ENCODE data around the gene SMYD2.

Gene SMYD2

GRCh38 chr1:214303141-214303930 is 22.4 kb downstream of the SMYD2 start:
- no peak for DNase-seq (ENCODE audit: low read depth)

- no peak for DNase-seq (ENCODE audit: low read depth)
Observed at GRCh38 chr1:214305164-214305751, 24.3 kb downstream of the SMYD2 start.

DNA sequence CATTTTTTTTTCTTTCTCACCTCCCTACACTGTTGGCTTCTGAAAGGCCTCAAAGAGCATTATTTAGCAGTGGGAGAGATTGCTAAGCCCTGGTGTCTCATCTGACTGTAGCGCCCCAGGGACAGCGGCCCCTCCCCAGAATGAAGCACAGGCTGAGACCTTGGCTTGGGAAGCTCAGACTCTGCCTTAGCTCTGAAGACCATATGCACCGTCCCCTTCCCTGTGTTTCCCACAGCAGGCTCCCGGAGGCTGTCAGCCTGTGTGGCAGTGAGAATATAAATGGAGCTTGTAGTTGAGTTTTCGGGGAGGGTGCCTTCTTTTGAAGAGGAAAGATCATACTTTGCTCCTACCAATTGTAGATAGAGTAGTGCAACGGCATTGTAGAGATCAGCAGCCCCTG is 25.3 kb downstream of the SMYD2 start:
- DNase-seq (ENCODE audit: low read depth), result no peak

DNA sequence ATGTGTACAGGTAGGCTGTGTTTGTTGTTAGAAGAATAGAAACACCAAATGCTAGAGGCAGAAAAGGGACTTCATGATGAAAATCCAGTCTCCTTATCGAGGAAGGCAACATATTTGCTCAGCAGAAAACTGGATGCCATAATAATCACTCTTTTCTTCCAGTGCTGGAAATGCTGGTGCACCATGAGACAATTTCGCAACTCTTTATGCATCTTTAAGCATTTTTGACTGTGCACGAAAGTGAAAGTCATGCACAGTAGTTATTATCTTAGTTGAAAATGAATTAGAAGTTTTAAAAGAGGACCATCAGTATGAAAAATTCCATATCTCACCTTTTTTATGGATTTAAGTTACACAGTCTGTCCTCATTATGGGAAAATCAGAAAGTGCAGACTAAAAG is 29.1 kb downstream of the SMYD2 start:
- DNase-seq (ENCODE audit: low read depth), result no peak

DNA sequence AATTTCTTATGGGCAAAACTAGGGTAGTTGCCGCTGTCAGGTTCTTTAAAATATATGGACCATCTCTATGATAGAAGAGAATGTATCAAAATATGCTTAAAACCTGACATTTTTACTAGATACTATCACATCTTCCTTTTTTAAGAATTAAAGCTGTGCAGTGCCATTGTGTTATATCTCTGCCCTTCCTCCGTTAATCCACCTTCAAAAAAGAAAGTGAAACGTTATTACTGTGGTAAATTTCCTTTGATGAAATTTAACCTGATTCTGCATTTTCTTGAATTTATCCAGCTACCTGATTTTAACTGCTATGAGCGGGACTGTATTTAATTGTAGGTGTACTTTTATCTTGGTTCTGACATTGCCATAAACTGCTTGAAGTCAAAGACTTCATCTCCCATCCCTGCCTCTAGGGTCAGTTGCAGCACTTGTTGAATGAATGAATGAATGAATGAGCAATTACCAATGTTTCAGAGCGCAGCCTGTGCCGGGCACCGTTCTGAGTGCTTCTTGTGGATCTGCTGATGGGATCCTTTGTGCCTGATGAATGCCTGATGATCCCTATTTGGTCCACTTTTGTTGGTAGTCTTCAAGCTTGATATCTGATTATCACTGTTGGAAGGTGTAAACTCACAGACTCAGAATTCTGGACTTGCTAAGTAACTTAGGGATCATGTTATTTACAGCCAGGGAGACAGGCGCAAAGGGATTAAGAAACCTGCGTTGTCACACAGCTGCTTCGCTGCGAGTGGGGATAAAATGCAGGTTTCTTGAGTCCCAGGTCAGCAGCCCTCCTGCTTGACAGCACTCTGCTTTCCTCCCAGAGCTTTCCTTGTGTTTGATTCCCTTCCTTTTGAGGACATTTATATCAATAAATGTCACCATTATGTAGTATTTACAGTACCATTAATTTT is 30.1 kb downstream of the SMYD2 start:
- no peak for DNase-seq (ENCODE audit: low read depth)

DNA sequence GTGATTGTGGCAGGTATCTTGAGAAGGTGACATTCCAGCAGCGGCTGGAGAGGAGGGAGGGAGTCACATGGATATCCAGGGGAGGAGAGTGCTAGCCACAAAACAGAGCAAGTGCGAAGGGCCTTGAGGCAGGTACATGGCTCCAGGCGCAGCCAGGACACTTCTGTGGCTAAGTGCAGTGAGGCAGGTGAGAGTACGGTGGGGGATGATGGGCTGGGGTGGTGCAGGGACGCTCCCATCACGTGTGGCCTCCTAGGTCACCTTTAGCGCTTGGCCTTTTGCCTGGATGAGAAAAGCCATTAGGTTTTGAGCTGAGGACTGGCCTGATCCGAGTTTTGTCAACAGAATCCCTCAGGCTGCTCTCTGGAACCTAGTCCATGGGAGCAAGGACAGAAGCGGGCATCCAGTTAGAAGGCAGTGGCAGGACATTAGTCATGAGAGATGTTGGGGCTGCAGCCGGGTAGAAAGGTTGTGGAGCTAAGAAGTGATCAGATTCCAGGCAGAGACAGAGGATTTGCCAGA is 31.6 kb downstream of the SMYD2 start:
- DNase-seq (ENCODE audit: low read depth), result no peak

GRCh38 chr1:214314178-214314843 is 33.4 kb downstream of the SMYD2 start:
- DNase-seq (ENCODE audit: low read depth), result no peak

GRCh38 chr1:214316593-214316992 is 35.6 kb downstream of the SMYD2 start:
- DNase-seq (ENCODE audit: low read depth), result peak; percentile 67

DNA sequence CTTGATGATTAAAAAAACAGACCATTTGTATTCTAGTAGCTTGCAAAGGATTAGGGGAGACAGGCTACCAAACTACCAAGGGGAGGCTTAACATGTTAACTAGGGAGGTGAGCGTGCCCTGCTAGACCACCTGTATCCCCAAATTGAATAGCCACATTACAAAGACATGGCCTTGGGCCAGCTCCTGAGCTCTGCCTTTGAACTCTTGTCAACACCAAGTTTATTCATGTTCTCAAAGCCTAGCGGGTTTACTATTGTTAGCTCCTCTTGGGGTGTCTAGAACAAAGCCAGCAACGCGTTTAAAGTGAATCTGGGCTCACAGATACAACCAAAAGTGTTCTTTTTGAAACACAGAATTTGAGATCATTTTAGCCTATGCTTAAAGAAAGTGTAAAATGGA is 36.3 kb downstream of the SMYD2 start:
- DNase-seq (ENCODE audit: low read depth), result no peak

- DNase-seq (ENCODE audit: low read depth), result no peak
Observed at GRCh38 chr1:214317734-214318133, 36.8 kb downstream of the SMYD2 start.

GRCh38 chr1:214318356-214318755 is 37.4 kb downstream of the SMYD2 start:
- peak; percentile 26 for DNase-seq (ENCODE audit: low read depth)

GRCh38 chr1:214318956-214319736 is 38.2 kb downstream of the SMYD2 start:
- no peak for DNase-seq (ENCODE audit: low read depth)

- peak; percentile 27 for DNase-seq (ENCODE audit: low read depth)
Observed at GRCh38 chr1:214319938-214320337, 39.0 kb downstream of the SMYD2 start.

DNA sequence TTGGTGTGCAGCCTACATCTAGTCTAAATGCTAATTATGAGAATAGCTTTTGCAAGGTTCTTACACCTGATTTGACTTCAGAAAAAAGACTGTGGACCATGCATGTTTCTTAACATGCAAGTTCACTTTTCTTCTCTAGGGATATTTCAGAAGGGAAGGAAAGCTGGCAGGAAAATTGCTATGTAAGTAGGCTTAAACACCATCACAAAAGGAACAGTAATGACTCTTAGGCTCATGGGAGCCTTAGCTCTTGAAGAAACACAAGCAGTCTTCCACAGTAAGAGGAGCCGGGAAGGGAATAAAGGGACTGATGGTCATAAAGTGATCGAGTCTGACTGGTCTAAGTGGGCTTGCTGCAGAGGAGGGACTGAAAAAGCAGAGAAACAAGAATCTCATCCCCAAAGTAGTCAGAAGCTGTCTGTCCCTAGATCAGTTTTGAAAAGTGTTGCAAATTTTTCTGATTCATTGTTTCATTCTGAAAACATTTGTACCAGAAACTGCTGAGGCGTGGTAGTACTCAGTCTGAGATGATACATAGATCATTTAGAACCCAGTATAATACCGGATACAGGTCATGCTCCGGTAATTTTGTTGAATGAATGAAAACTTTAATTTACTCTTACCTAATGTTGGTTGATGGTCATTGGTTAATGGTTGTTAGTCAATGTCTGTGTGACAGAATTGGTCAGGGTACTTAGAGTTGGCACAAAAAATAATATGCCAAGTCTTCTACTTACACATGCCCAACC is 40.9 kb downstream of the SMYD2 start:
- DNase-seq (ENCODE audit: low read depth), result no peak

- DNase-seq (ENCODE audit: low read depth), result no peak
Observed at GRCh38 chr1:214324896-214325800, 44.2 kb downstream of the SMYD2 start.

- no peak for DNase-seq (ENCODE audit: low read depth)
Observed at GRCh38 chr1:214326406-214326805, 45.4 kb downstream of the SMYD2 start.

GRCh38 chr1:214327514-214327913 is 46.6 kb downstream of the SMYD2 start:
- DNase-seq (ENCODE audit: low read depth), result no peak

DNA sequence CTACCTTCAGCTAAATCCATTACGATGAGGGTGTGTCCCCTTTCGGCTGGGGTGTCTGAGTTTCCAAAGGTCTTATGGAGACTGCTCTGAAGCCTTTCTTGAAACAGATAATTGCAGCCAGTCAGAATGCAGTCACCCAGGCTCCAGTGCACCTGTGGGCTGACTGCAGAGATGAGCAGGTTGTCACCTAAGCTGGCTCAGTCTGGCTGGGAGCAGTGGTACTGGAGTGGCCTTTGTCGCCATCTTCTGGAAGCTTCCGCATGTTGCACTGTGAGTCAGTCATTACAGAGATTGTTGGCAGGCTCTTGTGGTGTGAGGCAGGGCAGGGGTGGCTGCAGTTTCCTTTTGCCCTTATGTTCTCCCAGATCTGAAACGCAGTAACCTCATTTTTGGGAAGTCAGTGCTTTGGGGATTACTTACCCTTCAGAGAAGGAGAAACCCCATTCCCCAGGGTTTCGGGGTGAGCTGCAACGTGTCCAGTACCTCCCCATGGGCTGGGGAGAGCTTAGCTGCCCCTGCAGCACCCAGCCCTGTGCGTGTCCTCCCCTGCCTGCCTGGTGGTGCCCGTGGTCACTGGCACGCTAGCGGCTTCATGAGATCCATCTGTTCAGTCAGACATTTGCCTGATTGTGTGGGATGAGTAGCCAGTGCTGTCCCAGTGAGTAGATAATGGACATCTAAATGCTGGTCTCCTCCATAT is 48.0 kb downstream of the SMYD2 start:
- peak; percentile 82 for DNase-seq (ENCODE audit: low read depth)
